GM18909 (cell line): Measurements from ENCODE around the gene SLBP.
A peak's percentile ranks its signal among the peaks of the same experiment; 100 is the strongest.

ENCODE experiments used
- ATAC-seq: cut with Tn5 transposase; IDR thresholded peaks from one replicate; pipeline ENCODE4 v1.9.1; 2021; ENCODE audit warnings: mild to moderate bottlenecking; ENCODE audit not compliant: unreplicated experiment, poor library complexity

The SLBP gene

DNA sequence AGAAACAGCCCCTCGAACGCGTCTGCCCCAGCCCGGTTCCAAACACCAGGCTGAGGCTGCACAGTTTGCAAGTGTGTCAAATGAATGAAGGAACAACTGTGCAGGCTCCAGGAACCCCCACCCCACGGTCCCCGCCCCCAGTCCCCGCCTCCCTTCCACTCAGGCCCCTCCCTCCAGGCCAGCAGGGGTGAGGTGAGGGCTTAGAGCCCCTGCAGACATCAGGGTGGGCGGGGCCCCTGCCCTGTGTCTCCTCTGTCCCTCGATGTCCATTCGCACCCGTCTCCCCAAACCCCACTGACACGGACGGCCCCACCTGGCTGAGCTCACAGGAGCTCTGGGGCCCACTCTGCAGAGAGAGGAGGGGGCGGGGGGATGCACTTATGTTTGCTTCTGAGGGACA lies 37.7 kb upstream of the SLBP start:
- no peak for ATAC-seq

- ATAC-seq, result no peak
These were observed 37.3 kb upstream of the SLBP start for GRCh38 chr4:1749370-1749769.

DNA sequence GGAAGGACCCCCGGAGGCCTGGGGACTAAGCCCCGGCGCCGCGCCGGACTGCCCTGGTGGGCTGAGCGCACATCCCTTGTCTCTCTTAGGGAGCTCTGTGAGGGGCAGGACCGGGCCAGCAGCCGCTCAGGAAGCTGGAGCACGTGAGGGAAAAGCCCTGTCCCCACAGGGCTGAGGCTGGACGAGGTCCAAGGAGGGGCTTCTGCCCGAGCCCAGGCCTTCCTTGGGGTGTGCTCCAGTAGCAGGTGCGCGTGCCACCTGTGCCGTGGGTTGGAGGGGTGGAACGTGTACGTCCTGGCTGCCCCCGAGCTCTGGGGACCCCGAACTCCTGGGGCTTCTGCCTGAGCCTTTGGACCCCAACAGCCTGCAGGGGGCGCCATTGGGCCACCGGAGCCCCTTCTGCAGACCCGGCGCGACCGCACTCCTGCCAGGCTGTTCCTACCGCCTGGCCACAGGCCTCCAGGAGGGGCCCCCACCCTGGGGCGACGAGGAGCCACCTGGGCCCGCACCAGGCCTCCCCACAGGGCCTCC lies 36.4 kb upstream of the SLBP start:
- no peak for ATAC-seq

DNA sequence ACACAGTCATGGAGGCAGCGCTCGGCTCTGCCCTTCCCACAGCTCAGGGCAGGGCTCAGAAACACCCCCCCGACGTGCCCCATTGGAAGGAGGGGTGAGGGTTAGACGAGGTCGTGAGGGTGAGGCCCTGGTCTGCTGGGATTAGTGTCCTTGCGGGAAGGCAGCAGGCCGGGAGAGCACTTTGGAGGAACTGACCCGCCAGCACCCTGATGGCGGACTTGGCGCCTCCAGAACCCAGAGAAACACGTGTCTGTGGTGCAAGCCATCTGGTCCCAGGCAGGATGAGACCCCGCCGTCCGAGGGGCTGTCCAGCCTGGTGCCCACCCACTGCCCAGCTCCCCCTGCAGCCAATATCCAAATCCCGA lies 35.5 kb upstream of the SLBP start:
- no peak for ATAC-seq

DNA sequence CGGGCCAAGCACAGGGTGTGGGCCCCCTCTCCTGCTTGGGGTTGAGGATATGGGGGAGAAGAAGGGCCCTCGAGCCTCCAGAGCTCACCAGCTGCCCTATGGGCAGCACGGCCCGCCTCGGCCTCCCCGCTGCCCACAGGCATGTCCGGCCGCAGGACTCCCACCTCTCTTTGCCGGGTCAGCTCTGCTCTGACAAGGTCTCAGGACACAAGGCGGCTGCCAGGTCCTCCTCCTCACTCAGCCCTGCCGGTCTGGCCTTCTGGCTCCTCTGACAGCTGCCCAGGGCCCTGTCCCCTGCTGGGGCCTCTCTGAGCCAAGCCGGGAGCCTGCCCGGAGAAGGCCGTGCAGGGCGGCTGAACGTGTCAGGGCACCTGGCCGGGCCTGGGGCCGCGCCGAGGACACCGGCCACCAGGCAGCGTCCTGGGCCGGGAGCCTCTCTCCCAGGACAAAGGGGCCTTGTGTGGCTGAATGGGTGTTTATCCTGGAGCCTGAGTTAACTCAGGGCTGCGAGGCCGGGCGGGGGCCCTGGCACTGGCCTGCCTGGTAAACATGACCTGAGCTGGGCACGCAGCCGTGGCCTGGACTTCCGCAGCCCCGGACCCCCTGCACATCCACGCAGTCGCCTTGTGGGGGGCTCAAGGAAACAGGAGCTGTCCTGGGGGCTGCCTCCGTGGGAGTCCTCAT lies 34.9 kb upstream of the SLBP start:
- ATAC-seq, result no peak

GRCh38 chr4:1746265-1746691 lies 34.2 kb upstream of the SLBP start:
- ATAC-seq, result peak; percentile 64

DNA sequence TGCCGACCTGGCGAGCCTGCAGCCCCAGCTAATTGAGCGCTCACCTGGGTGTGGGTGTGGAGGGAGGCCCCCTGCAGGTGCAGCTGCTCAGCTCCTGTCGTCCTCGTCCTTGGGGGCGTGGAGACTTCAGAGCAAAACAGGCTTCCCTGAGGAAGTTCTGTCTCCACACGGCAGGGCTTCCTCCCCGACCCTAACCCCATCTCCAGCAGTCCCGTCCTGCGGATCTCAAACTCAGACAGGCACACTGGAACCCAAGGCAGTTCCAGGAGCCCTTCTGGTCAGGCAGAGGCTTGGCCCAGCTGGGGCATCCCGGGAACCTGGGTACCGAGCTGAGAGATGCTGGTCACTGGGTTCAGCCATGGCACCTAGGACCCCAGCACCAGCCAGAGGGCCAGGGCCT lies 33.6 kb upstream of the SLBP start:
- no peak for ATAC-seq

DNA sequence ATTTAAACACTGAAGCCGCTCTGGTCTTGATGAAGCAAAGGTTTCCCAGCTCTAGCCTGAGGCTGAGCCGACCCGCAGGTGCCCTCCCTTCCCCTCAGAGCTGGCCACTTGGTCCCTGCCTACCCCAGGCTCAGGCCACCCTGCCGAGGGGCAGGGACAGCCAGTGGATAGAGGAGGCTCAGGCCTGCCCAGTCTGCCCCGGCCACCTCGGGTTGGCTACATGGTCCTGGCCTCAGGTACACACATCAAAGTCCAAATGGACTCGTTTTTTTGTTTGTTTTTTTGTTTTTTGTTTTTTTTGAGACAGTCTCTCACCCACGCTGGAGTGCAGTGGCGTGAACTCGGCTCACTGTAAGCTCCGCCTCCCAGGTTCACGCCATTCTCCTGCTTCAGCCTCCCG lies 33.0 kb upstream of the SLBP start:
- ATAC-seq, result no peak

DNA sequence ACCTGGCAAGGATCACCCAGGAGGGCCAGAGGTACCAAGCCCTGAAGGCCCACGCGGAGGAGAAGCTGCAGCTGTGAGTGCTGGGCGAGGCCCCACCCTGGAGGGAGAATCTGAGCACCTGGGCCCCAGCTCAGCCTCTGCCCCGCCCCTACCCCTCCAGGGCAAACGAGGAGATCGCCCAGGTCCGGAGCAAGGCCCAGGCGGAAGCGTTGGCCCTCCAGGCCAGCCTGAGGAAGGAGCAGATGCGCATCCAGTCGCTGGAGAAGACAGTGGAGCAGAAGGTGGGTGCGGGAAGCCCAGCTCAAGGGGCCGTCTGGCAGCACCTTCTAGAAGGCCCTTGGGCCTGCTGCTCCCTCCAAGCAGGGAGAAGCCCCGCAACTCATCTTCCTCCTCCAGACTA lies 32.4 kb upstream of the SLBP start:
- no peak for ATAC-seq

DNA sequence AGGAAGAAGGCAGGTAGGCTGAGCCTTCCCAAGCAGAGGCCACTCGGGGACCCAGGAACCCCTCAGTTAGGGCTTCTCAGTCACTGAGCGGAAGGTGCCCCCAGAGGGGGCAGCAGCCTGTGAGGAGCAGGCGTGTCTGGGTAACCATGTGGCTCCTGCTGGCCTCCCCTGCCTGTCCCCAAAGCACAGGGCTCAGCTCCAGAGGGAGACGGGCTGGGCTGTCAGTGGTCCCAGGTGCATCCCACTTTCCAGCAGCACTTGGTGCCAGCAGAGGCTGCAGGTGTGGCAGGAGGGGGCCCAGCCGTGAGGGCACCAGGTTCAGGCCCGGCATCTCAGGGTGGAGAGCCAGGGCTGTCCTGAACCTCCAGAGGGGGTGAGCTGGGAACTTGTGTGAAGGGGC lies 31.9 kb upstream of the SLBP start:
- ATAC-seq, result no peak

DNA sequence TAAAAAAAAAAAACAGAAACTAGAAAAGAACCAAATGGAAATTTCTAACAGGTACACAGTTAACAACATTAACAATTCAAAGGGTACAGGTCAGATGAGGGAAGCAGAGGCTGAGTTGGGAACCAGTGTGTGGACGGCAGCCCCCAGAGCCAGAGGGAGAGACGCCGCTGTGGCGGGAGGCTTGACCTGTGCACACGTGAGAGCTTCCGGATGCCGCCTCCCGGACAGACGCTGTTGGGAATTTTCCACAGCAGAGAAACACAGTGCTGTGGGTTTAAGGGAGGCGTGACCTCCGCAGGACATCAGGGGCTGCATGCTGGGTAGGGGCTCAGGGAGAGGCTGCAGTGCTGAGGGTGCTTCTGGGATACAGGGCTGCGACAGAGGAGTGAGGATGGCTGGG lies 31.4 kb upstream of the SLBP start:
- ATAC-seq, result no peak

GRCh38 chr4:1741208-1741607 lies 29.1 kb upstream of the SLBP start:
- ATAC-seq, result no peak

DNA sequence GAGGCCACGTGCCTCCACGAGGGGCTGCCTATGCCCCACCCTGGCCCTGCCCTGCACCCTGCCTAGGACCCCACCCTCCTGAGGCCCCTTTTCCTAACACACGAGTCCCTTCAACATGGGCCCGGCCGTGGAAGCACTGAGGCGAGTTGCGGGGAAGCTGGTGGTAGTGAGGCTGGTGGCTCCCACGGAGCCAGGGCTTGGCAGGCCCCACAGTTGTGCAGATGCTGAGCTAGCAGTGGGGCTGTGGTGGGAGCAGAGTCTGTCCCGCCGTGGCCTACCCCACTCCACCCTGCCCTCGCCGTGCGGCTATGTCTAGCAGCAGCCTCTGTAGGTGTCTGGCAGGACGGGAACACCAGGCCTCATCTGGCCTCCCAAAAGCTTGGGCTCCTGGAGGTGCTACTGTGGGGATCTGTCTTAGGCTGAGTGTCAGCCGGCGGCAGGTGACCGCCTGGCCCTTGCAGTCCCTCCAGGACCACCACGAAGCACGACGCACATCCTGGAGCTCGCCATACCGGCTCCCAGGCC lies 28.0 kb upstream of the SLBP start:
- ATAC-seq, result no peak

DNA sequence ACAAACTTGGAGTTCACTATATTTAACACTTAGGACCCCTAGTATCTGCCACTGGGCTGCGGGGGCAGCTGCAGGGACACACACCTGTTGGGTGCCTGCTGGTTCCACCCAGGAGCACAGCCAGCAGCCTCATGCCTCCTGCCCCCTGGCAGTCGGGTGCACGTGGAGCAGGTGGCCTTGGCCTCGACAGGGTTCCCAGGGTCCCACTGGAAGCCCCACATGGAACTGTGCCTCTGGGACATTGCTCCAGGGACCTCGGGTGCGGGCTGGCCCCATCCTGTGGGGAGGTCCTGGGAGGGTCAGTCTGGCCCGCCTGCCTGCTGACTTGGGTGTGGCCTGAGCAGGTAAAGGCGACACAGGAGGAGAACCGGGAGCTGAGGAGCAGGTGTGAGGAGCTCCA lies 27.2 kb upstream of the SLBP start:
- no peak for ATAC-seq

DNA sequence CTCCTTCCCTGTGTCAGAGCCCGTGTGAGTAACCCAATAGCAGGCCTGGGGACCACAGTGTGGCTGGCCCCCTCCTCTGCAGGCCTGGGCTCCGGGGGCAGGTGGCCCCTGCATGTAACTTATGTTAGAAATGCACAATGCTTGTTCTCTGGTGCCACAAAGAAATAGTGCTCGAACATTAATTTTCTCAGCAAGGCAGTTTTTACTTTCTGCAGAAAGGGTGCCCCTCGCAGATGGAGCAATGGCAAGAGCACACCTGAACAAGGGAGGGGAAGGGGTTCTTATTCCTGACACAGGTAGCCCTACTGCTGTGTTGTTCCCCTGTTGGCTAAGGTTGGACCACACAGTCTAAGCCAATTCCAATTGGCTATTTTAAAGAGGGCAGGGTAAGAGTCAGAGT lies 26.3 kb upstream of the SLBP start:
- ATAC-seq, result no peak

DNA sequence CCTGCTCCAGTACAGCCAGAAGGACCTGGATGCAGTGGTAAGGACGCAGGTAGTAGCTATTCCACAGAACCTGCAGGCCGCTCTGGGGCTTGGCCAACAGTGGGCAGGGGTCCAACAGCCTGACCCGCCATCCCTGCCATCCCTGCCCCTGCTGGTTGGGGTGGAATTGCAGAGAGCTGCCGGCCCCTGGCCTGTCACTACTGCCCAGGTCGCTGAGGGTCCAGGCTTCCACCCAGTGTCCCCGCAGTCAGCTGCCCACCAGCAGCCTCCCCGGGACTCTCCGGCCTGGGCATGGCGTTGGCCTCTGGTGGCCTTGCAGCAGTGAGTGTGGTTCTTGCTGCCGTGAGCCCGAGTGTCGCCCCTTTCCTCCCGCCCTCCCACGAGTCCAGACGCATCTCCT lies 25.5 kb upstream of the SLBP start:
- no peak for ATAC-seq

DNA sequence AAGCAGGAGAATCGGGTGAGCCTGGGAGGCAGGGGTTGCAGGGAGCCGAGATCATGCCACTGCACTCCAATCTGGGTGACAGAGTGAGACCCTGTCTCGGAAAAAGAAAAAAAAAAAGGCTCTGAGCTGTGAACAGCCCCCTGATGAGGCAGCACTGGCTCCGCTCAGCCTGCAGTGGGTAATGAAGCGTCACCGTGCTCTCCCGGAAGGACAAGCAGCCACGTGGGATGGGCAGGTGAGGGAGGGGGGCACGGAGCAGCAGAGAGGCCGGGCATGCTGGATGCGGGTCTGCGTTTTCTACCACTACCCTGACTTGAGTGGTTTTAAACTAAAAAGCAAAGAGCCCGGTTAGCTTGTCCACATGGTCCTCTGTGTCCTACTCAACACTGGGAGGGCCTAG lies 24.7 kb upstream of the SLBP start:
- ATAC-seq, result no peak

DNA sequence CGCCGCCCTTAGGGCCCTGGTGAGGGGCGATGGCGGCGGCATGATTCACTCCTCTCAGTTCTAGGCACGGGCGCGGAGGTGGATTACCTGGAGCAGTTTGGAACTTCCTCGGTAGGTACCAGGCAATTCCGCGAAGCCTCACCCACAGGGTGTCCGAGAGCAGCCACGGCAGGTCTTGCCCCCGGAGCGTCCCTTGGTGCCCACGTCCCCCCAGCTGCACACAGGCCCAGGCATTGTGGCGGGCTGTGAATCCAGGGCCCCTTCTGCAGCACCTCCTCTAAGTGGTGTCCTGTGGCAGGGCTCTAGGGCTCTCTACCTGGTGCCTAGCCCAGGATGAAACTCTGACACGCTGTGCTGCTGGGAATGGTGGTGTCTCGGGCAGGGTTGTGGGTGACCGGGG lies 23.1 kb upstream of the SLBP start:
- ATAC-seq, result no peak

DNA sequence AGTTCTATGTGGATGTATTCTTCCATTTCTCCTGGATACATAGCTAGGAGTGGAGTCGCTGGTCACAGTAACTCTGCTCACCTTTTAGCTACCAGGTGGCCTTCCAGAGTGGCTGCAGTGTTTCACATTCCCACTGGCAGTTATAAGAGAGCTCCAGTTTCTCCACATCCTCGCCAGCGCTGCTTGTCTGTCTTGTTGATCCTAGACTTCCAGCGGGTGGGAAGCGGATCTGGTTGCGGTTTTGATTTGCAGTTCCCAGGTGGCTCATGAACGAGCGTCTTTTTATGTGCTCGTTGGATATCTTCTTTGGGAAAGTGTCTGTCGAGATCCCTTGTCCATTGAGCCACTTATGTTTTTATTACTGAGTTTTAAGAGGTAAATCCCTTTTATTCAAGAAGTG lies 20.8 kb upstream of the SLBP start:
- no peak for ATAC-seq

- ATAC-seq, result no peak
These were observed 19.1 kb upstream of the SLBP start for GRCh38 chr4:1731180-1731579.

GRCh38 chr4:1730532-1731135 lies 18.5 kb upstream of the SLBP start:
- ATAC-seq, result no peak
